Right lobe of liver (tissue), 6 donors: Measurements from ENCODE around the gene B3GAT1. TPM values are rescaled to one million over a fixed set of nuclear protein-coding genes. Genes with fewer than 3 reads are reported as not detected.

Source experiments
- ATAC-seq, 4 donors: fragments of 200-7000 bp; cut with Tn5 transposase; one replicate each; pipeline ENCODE4 v1.9.1; 2020; ENCODE audit warnings: mild to moderate bottlenecking in 4 of 4, moderate library complexity in 4 of 4
- DNase-seq, 3 donors: peaks; one replicate each; pipeline ENCODE4 v3.0.0-alpha.2; 2020
- H3K27ac ChIP-seq, 3 donors: fragments of 200-600 bp; one replicate each; pipeline ENCODE4 v1.8.0; 2022
- H3K27me3 ChIP-seq, 2 donors: fragments of 200-600 bp; one replicate each; pipeline ENCODE4 v1.8.0; 2022
- H3K36me3 ChIP-seq, 4 donors: fragments of 200-600 bp; sonication (generic) in 1 of 4; one replicate each; pipeline versions ENCODE4 v1.5.1 to v1.8.0; 2017 to 2022; ENCODE audit warnings: control low read depth in 1 of 4
- H3K4me1 ChIP-seq, 4 donors: fragments of 200-600 bp; sonication (generic) in 1 of 4; one replicate each; pipeline versions ENCODE4 v1.5.1 to v1.8.0; 2017 to 2022; ENCODE audit warnings: control low read depth in 1 of 4
- H3K4me3 ChIP-seq, 3 donors: fragments of 200-600 bp; one replicate each; pipeline ENCODE4 v1.8.0; 2022
- H3K9me3 ChIP-seq, 4 donors: fragments of 200-600 bp; sonication (generic) in 1 of 4; one replicate each; pipeline versions ENCODE4 v1.5.1 to v1.8.0; 2017 to 2022; ENCODE audit warnings: control low read depth in 1 of 4
- CTCF ChIP-seq, 4 donors: fragments of 200-600 bp in 3 of 4; fragments of 450-650 bp in 1 of 4; IDR thresholded peaks; one replicate each; pipeline versions ENCODE4 v1.5.1 to v1.8.0; 2016 to 2022; ENCODE audit warnings: antibody characterized with exemption in 4 of 4, mild to moderate bottlenecking in 2 of 4
- POLR2A ChIP-seq: fragments of 450-650 bp; IDR thresholded peaks from one replicate; pipeline ENCODE4 v1.6.1; 2017; ENCODE audit warnings: antibody characterized with exemption, mild to moderate bottlenecking
- WGBS: methylation state at CpG from one replicate; pipeline ENCODE4 v1.1.6; 2018; ENCODE audit warnings: low coverage, low lambda C conversion rate; ENCODE audit not compliant: insufficient coverage; ENCODE audit errors: missing lambda C conversion rate; 5-methylcytosine and 5-hydroxymethylcytosine counted together
- intact Hi-C, 2 donors: fragments of 100-400 bp; cut with DNase I; formaldehyde crosslinking; loops; one replicate each; pipeline versions ENCODE4 v1.11.2 to v1.14.1; 2022
- total RNA-seq, 6 experiments: library from RNA; depleted of rRNA in 2 of 6; stranded (reverse); fragments of >200 nt in 2 of 6; fragmentation: NEBNext Ultra II Directional in 3 of 6; extraction: Animal tissue kit (Norgen Biotek cat#: 25700) in 3 of 6; gene quantifications; one replicate each; pipeline versions ENCODE4 v1.1.0 to v1.2.4, GENCODE V29; 2016 to 2023
- donor health status: DM: no; HTN: yes; CAD: no.
- donor health status: DM: no; HTN: no; CAD: no.
- donor health status: DM: no; HTN: no; CAD: no.
- donor health status: DM: no; HTN: yes; CAD: no.
- donor health status: DM: no; HTN: yes; CAD: no.

Gene B3GAT1
- total RNA-seq, 6 experiments from 2014 or later: 0.76 to 8.8 (median 5.1) TPM

- ATAC-seq: no peak
- intact Hi-C loops: no loop called here
- H3K4me3 ChIP-seq: no peak overlapping the region
- H3K27ac ChIP-seq: no peak overlapping the region
- WGBS: 86% methylated on average over 4 of the region's 15 CpGs
- DNase-seq: no peak
- no peaks in the 10 kb centered on the region for H3K27me3 ChIP-seq
- peaks cover 0 to 6% (median 2%) of the 10 kb centered on the region in 4 donors for H3K4me1 ChIP-seq
- no peaks in the 10 kb centered on the region for H3K9me3 ChIP-seq
- no peaks in the 10 kb centered on the region for H3K36me3 ChIP-seq
- TF ChIP-seq POLR2A (no peak), CTCF (IDR thresholded peaks at IDR 0.05) (no peak)
Observed at GRCh38 chr11:134409552-134410429, 2.3 kb downstream of the B3GAT1 start.

GRCh38 chr11:134407923-134408322, 4.1 kb downstream of the B3GAT1 start:
- WGBS: 16% methylated on average over 8 of the region's 8 CpGs
- no peaks in the 10 kb centered on the region for H3K27me3 ChIP-seq
- no peaks in the 10 kb centered on the region for H3K36me3 ChIP-seq
- intact Hi-C loops: no loop called here
- H3K4me3 ChIP-seq: no peak overlapping the region
- ATAC-seq: no peak
- peaks cover 0 to 6% (median 2%) of the 10 kb centered on the region in 4 donors for H3K4me1 ChIP-seq
- no peaks in the 10 kb centered on the region for H3K9me3 ChIP-seq
- H3K27ac ChIP-seq: peak overlapping the region in 1 of 3 donors; percentile 57
- no peak for DNase-seq
- no peak for TF ChIP-seq POLR2A
- no peak for TF ChIP-seq CTCF (IDR thresholded peaks at IDR 0.05)

GRCh38 chr11:134407321-134407828, 4.7 kb downstream of the B3GAT1 start:
- DNase-seq: peak; percentile 70 to 90 (median 80)
- peak; percentile 73 to 88 (median 88) for ATAC-seq
- H3K27ac ChIP-seq: peak overlapping the region in 1 of 3 donors; percentile 57

More at GRCh38 chr11:134407321-134407828, 4.7 kb downstream of the B3GAT1 start:
- TF ChIP-seq POLR2A (no peak), CTCF (IDR thresholded peaks at IDR 0.05) (no peak)
- H3K27me3 ChIP-seq: no peaks in the 10 kb centered on the region
- 31% methylated on average over 9 of the region's 12 CpGs for WGBS
- no peaks in the 10 kb centered on the region for H3K9me3 ChIP-seq
- H3K4me3 ChIP-seq: no peak overlapping the region
- H3K36me3 ChIP-seq: no peaks in the 10 kb centered on the region
- H3K4me1 ChIP-seq: peaks cover 0 to 6% (median 2%) of the 10 kb centered on the region in 4 donors
- intact Hi-C loops: no loop called here
